Astrocyte (in vitro differentiated cells and primary cell): ENCODE results near the gene CENPE. TPM values are rescaled to one million over a fixed set of nuclear protein-coding genes. Genes with fewer than 3 reads are reported as not detected.

ENCODE experiments used
- DNase-seq: peaks from one replicate; pipeline ENCODE4 v3.0.0-alpha.2; 2010; ENCODE audit warnings: low read depth
- FAIRE-seq: peaks from 2 replicates; lab custom pipeline; 2011; peaks lifted over from hg19 to GRCh38; lab: Jason Lieb, UNC
- H2AFZ ChIP-seq: 2 replicates; pipeline ENCODE4 v1.6.0; 2012; ENCODE audit warnings: low read depth, low read length, inconsistent platforms
- H3K27ac ChIP-seq: 2 replicates; pipeline ENCODE4 v1.5.1; 2011; ENCODE audit warnings: low read depth, low read length, inconsistent platforms
- H3K27me3 ChIP-seq: 2 replicates; pipeline ENCODE4 v1.6.0; 2011; ENCODE audit warnings: low read length, inconsistent platforms; ENCODE audit not compliant: insufficient read depth
- H3K36me3 ChIP-seq: 2 replicates; pipeline ENCODE4 v1.5.1; 2011; ENCODE audit warnings: low read length, inconsistent platforms; ENCODE audit not compliant: insufficient read depth
- H3K4me1 ChIP-seq: 2 replicates; pipeline ENCODE4 v1.5.1; 2011; ENCODE audit warnings: low read length, inconsistent platforms; ENCODE audit not compliant: insufficient read depth
- H3K4me2 ChIP-seq: 2 replicates; pipeline ENCODE4 v1.6.0; 2012; ENCODE audit warnings: low read length, inconsistent platforms
- H3K4me3 ChIP-seq: 2 replicates; pipeline ENCODE4 v1.5.1; 2011; ENCODE audit warnings: low read depth, mild to moderate bottlenecking, low read length, inconsistent platforms; ENCODE audit not compliant: insufficient read depth
- H3K79me2 ChIP-seq: 2 replicates; pipeline ENCODE4 v1.6.0; 2012; ENCODE audit warnings: mild to moderate bottlenecking, low read length, inconsistent platforms; ENCODE audit not compliant: insufficient read depth
- H3K9ac ChIP-seq: 2 replicates; pipeline ENCODE4 v1.6.0; 2012; ENCODE audit warnings: mild to moderate bottlenecking, low read length, inconsistent platforms
- H3K9me3 ChIP-seq: 2 replicates; pipeline ENCODE4 v1.5.1; 2012; ENCODE audit warnings: low read depth, mild to moderate bottlenecking, low read length, inconsistent platforms; ENCODE audit not compliant: insufficient read depth
- H4K20me1 ChIP-seq: 2 replicates; pipeline ENCODE4 v1.6.0; 2012; ENCODE audit warnings: low read length, inconsistent platforms; ENCODE audit not compliant: insufficient read depth
- H3K27ac Mint-ChIP-seq: one replicate; pipeline ENCODE4 v1.8.0; 2021; ENCODE audit warnings: mild to moderate bottlenecking, mixed read lengths; ENCODE audit not compliant: unreplicated experiment
- H3K27me3 Mint-ChIP-seq: one replicate; pipeline ENCODE4 v1.8.0; 2021; ENCODE audit warnings: low read depth, mixed read lengths; ENCODE audit not compliant: unreplicated experiment
- H3K36me3 Mint-ChIP-seq: one replicate; pipeline ENCODE4 v1.8.0; 2021; ENCODE audit warnings: low read depth, mixed read lengths; ENCODE audit not compliant: unreplicated experiment
- H3K4me1 Mint-ChIP-seq: one replicate; pipeline ENCODE4 v1.8.0; 2021; ENCODE audit warnings: low read depth, mixed read lengths; ENCODE audit not compliant: unreplicated experiment
- H3K4me3 Mint-ChIP-seq: one replicate; pipeline ENCODE4 v1.8.0; 2021; ENCODE audit warnings: mild to moderate bottlenecking, moderate library complexity, mixed read lengths; ENCODE audit not compliant: unreplicated experiment
- H3K9me3 Mint-ChIP-seq: one replicate; pipeline ENCODE4 v1.8.0; 2021; ENCODE audit warnings: mild to moderate bottlenecking, mixed read lengths; ENCODE audit not compliant: unreplicated experiment
- CTCF ChIP-seq: IDR thresholded peaks from 2 replicates; pipeline ENCODE4 v1.5.1; 2011; ENCODE audit warnings: low read depth, mild to moderate bottlenecking, inconsistent platforms, low read length, moderate library complexity; ENCODE audit not compliant: insufficient read depth
- EZH2 ChIP-seq: IDR thresholded peaks from 2 replicates; pipeline ENCODE4 v1.6.1; 2012; ENCODE audit warnings: mild to moderate bottlenecking, low read length, inconsistent platforms; ENCODE audit not compliant: insufficient read depth
- total RNA-seq: library from RNA; stranded (reverse); gene quantifications from 2 replicates; pipeline ENCODE4 v1.2.1, GENCODE V29; 2021

Gene CENPE
- total RNA-seq, 1 donor from 2014 or later = 5.6 TPM

- Histone ChIP-seq H3K27me3 (no peaks in the 10 kb centered on the region), H3K36me3 (peaks cover 25% of the 10 kb centered on the region), H3K4me3 (no peak overlapping the region), H3K4me1 (no peaks in the 10 kb centered on the region), H3K4me2 (no peak overlapping the region), H4K20me1 (no peaks in the 10 kb centered on the region), H3K27ac (no peak overlapping the region), H3K9me3 (no peaks in the 10 kb centered on the region), H2AFZ (no peak overlapping the region), H3K9ac (no peak overlapping the region), H3K79me2 (no peaks in the 10 kb centered on the region)
- H3K27ac Mint-ChIP-seq = no peak overlapping the region
- H3K36me3 Mint-ChIP-seq = no peaks in the 10 kb centered on the region
- H3K4me3 Mint-ChIP-seq = no peak overlapping the region
- TF ChIP-seq CTCF (no peak), EZH2 (no peak)
- no peaks in the 10 kb centered on the region for H3K9me3 Mint-ChIP-seq
- no peak for FAIRE-seq
- DNase-seq = no peak
- no peaks in the 10 kb centered on the region for H3K4me1 Mint-ChIP-seq
- no peaks in the 10 kb centered on the region for H3K27me3 Mint-ChIP-seq
Measured at GRCh38 chr4:103144926-103145325, 53.2 kb downstream of the CENPE start.

GRCh38 chr4:103137446-103137827 lies 60.7 kb downstream of the CENPE start:
- peak overlapping the region; percentile 17 for H3K4me2 ChIP-seq
- no peak overlapping the region for H2AFZ ChIP-seq
- no peaks in the 10 kb centered on the region for H3K9me3 ChIP-seq
- H3K27ac Mint-ChIP-seq = no peak overlapping the region
- no peak overlapping the region for H3K4me3 ChIP-seq
- no peaks in the 10 kb centered on the region for H3K36me3 Mint-ChIP-seq
- H3K9me3 Mint-ChIP-seq = no peaks in the 10 kb centered on the region
- H3K4me1 ChIP-seq = peaks cover 9% of the 10 kb centered on the region
- DNase-seq (peak; percentile 39), FAIRE-seq (peak; percentile 73)
- H3K27me3 Mint-ChIP-seq = no peaks in the 10 kb centered on the region
- no peak overlapping the region for H3K9ac ChIP-seq
- peak overlapping the region; percentile 48 for H3K27ac ChIP-seq
- peaks cover 18% of the 10 kb centered on the region for H3K36me3 ChIP-seq
- H4K20me1 ChIP-seq = no peaks in the 10 kb centered on the region
- H3K27me3 ChIP-seq = no peaks in the 10 kb centered on the region
- peaks cover 5% of the 10 kb centered on the region for H3K4me1 Mint-ChIP-seq
- TF ChIP-seq EZH2 = no peak
- TF ChIP-seq CTCF = no peak
- H3K79me2 ChIP-seq = no peaks in the 10 kb centered on the region
- no peak overlapping the region for H3K4me3 Mint-ChIP-seq

GRCh38 chr4:103136671-103137445 lies 61.3 kb downstream of the CENPE start:
- Mint-ChIP-seq H3K9me3 (no peaks in the 10 kb centered on the region), H3K36me3 (no peaks in the 10 kb centered on the region), H3K27ac (no peak overlapping the region), H3K27me3 (no peaks in the 10 kb centered on the region), H3K4me1 (peaks cover 5% of the 10 kb centered on the region), H3K4me3 (no peak overlapping the region)
- no peak overlapping the region for H3K9ac ChIP-seq
- peak overlapping the region; percentile 17 for H3K4me2 ChIP-seq
- H3K9me3 ChIP-seq = no peaks in the 10 kb centered on the region
- DNase-seq (no peak), FAIRE-seq (no peak)
- no peaks in the 10 kb centered on the region for H3K79me2 ChIP-seq
- TF ChIP-seq EZH2 (no peak), CTCF (no peak)
- no peaks in the 10 kb centered on the region for H4K20me1 ChIP-seq
- peaks cover 19% of the 10 kb centered on the region for H3K36me3 ChIP-seq
- peaks cover 9% of the 10 kb centered on the region for H3K4me1 ChIP-seq
- peak overlapping the region; percentile 48 for H3K27ac ChIP-seq
- H3K27me3 ChIP-seq = no peaks in the 10 kb centered on the region
- no peak overlapping the region for H2AFZ ChIP-seq
- no peak overlapping the region for H3K4me3 ChIP-seq
